Measurements from ENCODE around the gene PRR14L.

GRCh38 chr22:31790240-31790639 lies 40.3 kb upstream of the PRR14L start:
- TF ChIP-seq EZH2 (IDR thresholded peaks at IDR 0.05; ENCODE audit: borderline replicate concordance, insufficient read depth, low read length, poor library complexity, severe bottlenecking) (no peak), EP300 (conservative IDR thresholded peaks at IDR 0.05; ENCODE audit: poor library complexity, severe bottlenecking) (no peak), POLR2AphosphoS5 (IDR thresholded peaks at IDR 0.05) (no peak), CTCF (IDR thresholded peaks at IDR 0.05; ENCODE audit: poor library complexity, severe bottlenecking) (no peak), SMC3 (conservative IDR thresholded peaks at IDR 0.05; ENCODE audit: poor library complexity) (no peak), RAD21 (conservative IDR thresholded peaks at IDR 0.05) (no peak), REST (IDR thresholded peaks at IDR 0.05; ENCODE audit: borderline replicate concordance) (no peak), TAF1 (IDR thresholded peaks at IDR 0.05; ENCODE audit: low read depth) (no peak), MXI1 (conservative IDR thresholded peaks at IDR 0.05; ENCODE audit: poor library complexity, severe bottlenecking) (no peak)

All from neural cell (in vitro differentiated cells).